ENCODE results near the gene ZNF780A. TPM values are rescaled to one million over a fixed set of nuclear protein-coding genes. Genes with fewer than 3 reads are reported as not detected.

Gene ZNF780A
- total and polyA plus RNA-seq, 4 donors: 10.4 to 32.9 (median 20.1) TPM

DNA sequence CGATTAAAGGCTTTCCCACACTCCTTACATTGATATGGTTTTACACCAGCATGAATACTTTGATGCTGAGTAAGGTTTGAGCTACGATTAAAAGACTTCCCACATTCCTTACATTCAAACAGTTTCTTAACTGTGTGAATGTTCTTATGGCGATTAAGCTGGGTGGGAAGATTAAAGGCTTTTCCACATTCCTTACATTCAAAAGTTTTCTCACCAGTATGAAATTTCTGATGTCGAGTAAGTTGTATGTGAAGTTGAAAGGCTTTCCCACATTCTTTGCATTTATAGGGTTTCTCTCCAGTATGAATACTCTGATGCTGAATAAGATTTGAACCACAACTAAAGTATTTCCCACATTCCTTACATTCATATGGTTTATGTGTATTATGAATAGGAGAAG is 54.7 kb downstream of the ZNF780A start:
- ATAC-seq (ENCODE audit: insufficient read depth, low FRiP score): no peak
- WGBS, 2 donors: 97 to 99% methylated on average over 4 of the region's 4 CpGs
- Histone ChIP-seq H3K27ac (ENCODE audit: low read depth in 1 of 2, low read length in 1 of 2) (no peak overlapping the region), H3K9me3 (ENCODE audit: control insufficient read depth in 4 of 4, insufficient read depth in 3 of 4, low read length in 3 of 4) (peaks cover 12 to 43% (median 24%) of the 10 kb centered on the region in 4 donors), H3K9ac (ENCODE audit: insufficient read depth in 1 of 2, low read length in 2 of 2) (no peak overlapping the region), H3K36me3 (ENCODE audit: control insufficient read depth in 4 of 4, insufficient read depth in 4 of 4, low read length in 4 of 4) (peaks cover 0 to 20% (median 10%) of the 10 kb centered on the region in 4 donors), H3K27me3 (ENCODE audit: control insufficient read depth in 3 of 3, insufficient read depth in 3 of 3, low read length in 2 of 3) (no peaks in the 10 kb centered on the region), H3K4me3 (no peak overlapping the region), H3K4me1 (ENCODE audit: control insufficient read depth in 5 of 5, insufficient read depth in 5 of 5, low read length in 5 of 5) (no peaks in the 10 kb centered on the region)
- TF ChIP-seq, protein P1, sequence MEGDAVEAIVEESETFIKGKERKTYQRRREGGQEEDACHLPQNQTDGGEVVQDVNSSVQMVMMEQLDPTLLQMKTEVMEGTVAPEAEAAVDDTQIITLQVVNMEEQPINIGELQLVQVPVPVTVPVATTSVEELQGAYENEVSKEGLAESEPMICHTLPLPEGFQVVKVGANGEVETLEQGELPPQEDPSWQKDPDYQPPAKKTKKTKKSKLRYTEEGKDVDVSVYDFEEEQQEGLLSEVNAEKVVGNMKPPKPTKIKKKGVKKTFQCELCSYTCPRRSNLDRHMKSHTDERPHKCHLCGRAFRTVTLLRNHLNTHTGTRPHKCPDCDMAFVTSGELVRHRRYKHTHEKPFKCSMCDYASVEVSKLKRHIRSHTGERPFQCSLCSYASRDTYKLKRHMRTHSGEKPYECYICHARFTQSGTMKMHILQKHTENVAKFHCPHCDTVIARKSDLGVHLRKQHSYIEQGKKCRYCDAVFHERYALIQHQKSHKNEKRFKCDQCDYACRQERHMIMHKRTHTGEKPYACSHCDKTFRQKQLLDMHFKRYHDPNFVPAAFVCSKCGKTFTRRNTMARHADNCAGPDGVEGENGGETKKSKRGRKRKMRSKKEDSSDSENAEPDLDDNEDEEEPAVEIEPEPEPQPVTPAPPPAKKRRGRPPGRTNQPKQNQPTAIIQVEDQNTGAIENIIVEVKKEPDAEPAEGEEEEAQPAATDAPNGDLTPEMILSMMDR (IDR thresholded peaks at IDR 0.05; ENCODE audit: control extremely low read depth, extremely low read depth): no peak
- no peak for DNase-seq

DNA sequence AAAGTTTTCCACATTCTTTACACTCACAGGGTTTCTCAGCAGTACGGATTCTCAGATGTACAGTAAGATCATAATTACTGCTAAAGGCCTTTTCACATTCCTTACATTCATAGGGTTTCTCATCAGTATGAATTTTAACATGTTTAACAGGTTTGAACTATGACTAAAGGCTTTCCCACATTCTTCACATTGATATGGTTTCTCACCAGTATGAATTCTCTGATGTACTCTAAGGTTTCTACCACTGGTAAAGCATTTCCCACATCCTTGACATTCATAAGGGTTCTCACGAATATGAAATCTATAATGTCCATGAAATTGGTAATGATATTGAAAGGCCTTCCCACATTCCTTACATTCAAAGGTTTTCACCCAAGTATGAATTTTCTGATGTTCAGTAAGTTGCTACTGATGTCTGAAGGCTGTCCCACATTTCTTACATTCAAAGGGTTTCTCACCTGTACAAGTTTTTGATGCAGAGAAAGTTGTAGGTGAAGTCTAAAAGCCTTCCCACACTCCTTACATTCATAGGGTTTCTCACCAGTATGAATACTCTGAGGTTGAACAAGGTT is 56.7 kb downstream of the ZNF780A start:
- Histone ChIP-seq H3K9me3 (ENCODE audit: control insufficient read depth in 4 of 4, insufficient read depth in 3 of 4, low read length in 3 of 4) (peaks cover 13 to 55% (median 29%) of the 10 kb centered on the region in 4 donors), H3K36me3 (ENCODE audit: control insufficient read depth in 4 of 4, insufficient read depth in 4 of 4, low read length in 4 of 4) (peaks cover 0 to 20% (median 10%) of the 10 kb centered on the region in 4 donors), H3K4me3 (no peak overlapping the region), H3K27ac (ENCODE audit: low read depth in 1 of 2, low read length in 1 of 2) (no peak overlapping the region), H3K27me3 (ENCODE audit: control insufficient read depth in 3 of 3, insufficient read depth in 3 of 3, low read length in 2 of 3) (no peaks in the 10 kb centered on the region), H3K4me1 (ENCODE audit: control insufficient read depth in 5 of 5, insufficient read depth in 5 of 5, low read length in 5 of 5) (no peaks in the 10 kb centered on the region), H3K9ac (ENCODE audit: insufficient read depth in 1 of 2, low read length in 2 of 2) (no peak overlapping the region)
- 97 to 98% methylated on average over 2 of the region's 2 CpGs for WGBS, 2 donors
- ATAC-seq (ENCODE audit: insufficient read depth, low FRiP score): no peak
- TF ChIP-seq, protein P1 (IDR thresholded peaks at IDR 0.05; ENCODE audit: control extremely low read depth, extremely low read depth): no peak
- DNase-seq: no peak

DNA sequence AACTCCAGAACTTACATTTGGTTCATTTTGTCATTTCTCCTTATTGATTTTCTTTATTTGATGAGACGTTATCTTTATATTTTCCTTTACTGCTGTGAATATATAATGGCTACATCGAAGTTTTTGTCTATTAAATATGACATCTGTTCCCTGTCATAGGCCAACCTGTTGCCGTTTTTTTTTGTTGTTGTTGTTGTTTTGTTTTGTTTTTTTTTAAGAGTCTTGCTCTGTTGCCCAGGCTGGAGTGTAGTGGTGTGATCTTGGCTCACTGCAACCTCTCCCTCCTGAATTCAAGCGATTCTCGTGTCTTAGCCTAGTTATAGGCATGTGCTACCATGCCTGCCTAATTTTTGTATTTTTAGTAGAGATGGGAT is 64.2 kb downstream of the ZNF780A start:
- Histone ChIP-seq H3K4me1 (ENCODE audit: control insufficient read depth in 5 of 5, insufficient read depth in 5 of 5, low read length in 5 of 5) (no peaks in the 10 kb centered on the region), H3K9me3 (ENCODE audit: control insufficient read depth in 4 of 4, insufficient read depth in 3 of 4, low read length in 3 of 4) (peaks cover 2 to 49% (median 34%) of the 10 kb centered on the region in 4 donors), H3K36me3 (ENCODE audit: control insufficient read depth in 4 of 4, insufficient read depth in 4 of 4, low read length in 4 of 4) (no peaks in the 10 kb centered on the region), H3K4me3 (no peak overlapping the region), H3K9ac (ENCODE audit: insufficient read depth in 1 of 2, low read length in 2 of 2) (no peak overlapping the region), H3K27me3 (ENCODE audit: control insufficient read depth in 3 of 3, insufficient read depth in 3 of 3, low read length in 2 of 3) (no peaks in the 10 kb centered on the region), H3K27ac (ENCODE audit: low read depth in 1 of 2, low read length in 1 of 2) (no peak overlapping the region)
- ATAC-seq (ENCODE audit: insufficient read depth, low FRiP score) (no peak), DNase-seq (no peak)
- WGBS, 2 donors: 85 to 95% methylated on average over 5 of the region's 5 CpGs
- TF ChIP-seq, protein P1 (IDR thresholded peaks at IDR 0.05; ENCODE audit: control extremely low read depth, extremely low read depth): no peak

All from lung (tissue), 12 donors.